OCI-LY7 (cell line): Measurements from ENCODE around the gene KRTAP15-1. TPM values are rescaled to one million over a fixed set of nuclear protein-coding genes. Genes with fewer than 3 reads are reported as not detected.

Experiments used
- BruUV-seq: library from RNA; stranded (reverse); fragments of 400-500 nt; replicated peaks from 2 replicates; lab custom pipeline; 2021; lab: Mats Ljungman, UMichigan
- CTCF ChIA-PET: fragments of 300-600 bp; sonication (Branson Sonifier 250); formaldehyde crosslinking; loops from one replicate; lab custom pipeline; 2022; ENCODE audit warnings: antibody characterized with exemption; ENCODE audit not compliant: unreplicated experiment; lab: Charles Lee
- POLR2A ChIA-PET: fragments of 300-600 bp; sonication (Branson Sonifier 250); formaldehyde crosslinking; loops from one replicate; lab custom pipeline; 2022; ENCODE audit warnings: antibody characterized with exemption; lab: Charles Lee
- DNase-seq: peaks from one replicate; pipeline ENCODE4 v3.0.0-alpha.2; 2015; ENCODE audit warnings: low spot score
- H2AFZ ChIP-seq: fragments of 200-600 bp; sonication (generic), shearing (Covaris generic); 2 replicates; pipeline ENCODE4 v1.6.1; 2014; ENCODE audit warnings: mild to moderate bottlenecking, antibody characterized with exemption, low read length, moderate library complexity
- H3K27ac ChIP-seq: fragments of 200-600 bp; sonication (generic); 2 replicates; pipeline ENCODE4 v1.5.1; 2014; ENCODE audit warnings: mixed run types, low read depth, mild to moderate bottlenecking, moderate library complexity, low read length, inconsistent platforms; ENCODE audit not compliant: poor library complexity, severe bottlenecking
- H3K36me3 ChIP-seq: fragments of 200-600 bp; sonication (generic); 2 replicates; pipeline ENCODE4 v1.6.1; 2014; ENCODE audit warnings: mild to moderate bottlenecking, antibody characterized with exemption, low read length, moderate library complexity, mixed read lengths; ENCODE audit not compliant: insufficient read depth
- H3K4me1 ChIP-seq: fragments of 200-600 bp; sonication (generic); 2 replicates; pipeline ENCODE4 v1.5.1; 2014; ENCODE audit warnings: mild to moderate bottlenecking, low read length; ENCODE audit not compliant: insufficient read depth, poor library complexity, severe bottlenecking
- H3K4me2 ChIP-seq: fragments of 200-600 bp; sonication (generic); 2 replicates; pipeline ENCODE4 v1.6.1; 2014; ENCODE audit warnings: mild to moderate bottlenecking, low read length
- H3K4me3 ChIP-seq: fragments of 200-600 bp; sonication (generic); 2 replicates; pipeline ENCODE4 v1.5.1; 2014; ENCODE audit warnings: mild to moderate bottlenecking, low read depth, low read length; ENCODE audit not compliant: poor library complexity, severe bottlenecking
- H3K79me2 ChIP-seq: fragments of 200-600 bp; sonication (generic); 2 replicates; pipeline ENCODE4 v1.6.1; 2016; ENCODE audit warnings: low read depth, mild to moderate bottlenecking, low read length, moderate library complexity, mixed read lengths; ENCODE audit not compliant: insufficient read depth
- H3K9me2 ChIP-seq: fragments of 200-600 bp; sonication (generic); 2 replicates; pipeline ENCODE4 v1.6.1; 2016; ENCODE audit warnings: mild to moderate bottlenecking, low read length, mixed read lengths; ENCODE audit not compliant: insufficient read depth
- H3K9me3 ChIP-seq: fragments of 200-600 bp; sonication (generic); 2 replicates; pipeline ENCODE4 v1.6.1; 2014; ENCODE audit warnings: mild to moderate bottlenecking, mixed run types, low read length, mixed read lengths
- H4K20me1 ChIP-seq: fragments of 200-600 bp; sonication (generic); 2 replicates; pipeline ENCODE4 v1.6.1; 2014; ENCODE audit warnings: mild to moderate bottlenecking, antibody characterized with exemption, low read length, moderate library complexity, mixed read lengths; ENCODE audit not compliant: insufficient read depth
- EZH2phosphoT487 ChIP-seq: fragments of 200-600 bp; sonication (generic); IDR thresholded peaks from 2 replicates; pipeline ENCODE4 v1.6.1; 2018; ENCODE audit warnings: low read depth, borderline replicate concordance, mild to moderate bottlenecking, mixed run types, antibody characterized with exemption, low read length, moderate library complexity, mixed read lengths
- intact Hi-C: fragments of 100-400 bp; cut with micrococcal nuclease; formaldehyde crosslinking; loops from one replicate; pipeline ENCODE4 v1.10.0; 2022; ENCODE audit not compliant: unreplicated experiment
- total RNA-seq, 2 experiments: library from RNA; depleted of rRNA in 1 of 2; stranded (reverse); fragments of >200 nt in 1 of 2; shearing (Covaris generic) in 1 of 2; gene quantifications; 2 replicates each; pipeline ENCODE4 v1.2.3, GENCODE V29; 2014 to 2022
- TF ChIP-seq, protein P1 (sequence below): fragments of 200-600 bp; sonication (generic); conservative IDR thresholded peaks from 2 replicates; pipeline ENCODE4 v1.5.1; 2014; ENCODE audit warnings: mild to moderate bottlenecking, antibody characterized with exemption, low read length, moderate library complexity, mixed read lengths

KRTAP15-1 gene
- total RNA-seq, 2 experiments from 2014 or later = not detected

DNA sequence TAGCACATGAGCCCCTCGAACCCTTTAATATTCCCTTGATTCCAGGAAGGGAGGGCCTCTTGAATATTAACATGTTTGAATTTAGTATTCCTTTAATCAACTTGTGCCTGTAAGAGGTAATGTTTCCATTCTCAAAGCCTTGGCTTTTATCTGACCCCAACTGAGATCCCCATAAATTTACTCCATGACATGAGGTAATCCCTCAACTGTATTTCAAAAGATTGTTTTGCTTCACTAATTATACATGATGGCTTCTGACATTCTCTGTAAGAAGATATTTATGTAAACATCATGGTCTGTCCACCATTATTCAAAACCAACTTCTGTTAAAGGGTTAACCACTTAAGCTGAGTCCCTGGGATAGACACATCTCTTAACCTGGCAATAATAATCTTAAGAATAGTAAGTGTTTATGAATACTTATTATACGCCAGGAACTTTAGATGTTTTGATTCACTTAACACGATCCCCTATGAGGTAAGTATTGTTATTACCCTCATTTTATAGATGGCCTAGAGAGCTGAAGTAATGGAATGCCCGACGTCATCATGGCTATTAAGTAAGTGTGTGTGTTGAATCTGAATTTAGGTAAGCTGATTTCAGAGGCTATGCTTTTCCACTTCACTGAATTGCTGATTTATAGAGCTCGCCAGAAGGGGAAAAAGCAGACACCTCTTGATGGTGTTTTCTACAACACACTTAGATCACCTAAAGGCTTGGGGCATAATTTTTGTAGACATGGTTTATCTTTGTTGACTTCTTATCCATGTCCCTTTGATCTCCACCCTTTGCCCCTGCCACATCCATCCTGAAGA is 29.0 kb downstream of the KRTAP15-1 start:
- no peak for DNase-seq
- Histone ChIP-seq H3K9me2 (no peaks in the 10 kb centered on the region), H2AFZ (no peak overlapping the region), H3K27ac (no peak overlapping the region), H3K4me1 (no peaks in the 10 kb centered on the region), H3K9me3 (no peaks in the 10 kb centered on the region), H4K20me1 (no peaks in the 10 kb centered on the region), H3K4me3 (no peak overlapping the region), H3K79me2 (no peaks in the 10 kb centered on the region), H3K4me2 (no peak overlapping the region), H3K36me3 (no peaks in the 10 kb centered on the region)
- CTCF ChIA-PET = no interaction called here
- intact Hi-C loops = no loop called here
- POLR2A ChIA-PET = no interaction called here
- no TSS peak for BruUV-seq
- TF ChIP-seq EZH2phosphoT487 = no peak
- TF ChIP-seq, protein P1, sequence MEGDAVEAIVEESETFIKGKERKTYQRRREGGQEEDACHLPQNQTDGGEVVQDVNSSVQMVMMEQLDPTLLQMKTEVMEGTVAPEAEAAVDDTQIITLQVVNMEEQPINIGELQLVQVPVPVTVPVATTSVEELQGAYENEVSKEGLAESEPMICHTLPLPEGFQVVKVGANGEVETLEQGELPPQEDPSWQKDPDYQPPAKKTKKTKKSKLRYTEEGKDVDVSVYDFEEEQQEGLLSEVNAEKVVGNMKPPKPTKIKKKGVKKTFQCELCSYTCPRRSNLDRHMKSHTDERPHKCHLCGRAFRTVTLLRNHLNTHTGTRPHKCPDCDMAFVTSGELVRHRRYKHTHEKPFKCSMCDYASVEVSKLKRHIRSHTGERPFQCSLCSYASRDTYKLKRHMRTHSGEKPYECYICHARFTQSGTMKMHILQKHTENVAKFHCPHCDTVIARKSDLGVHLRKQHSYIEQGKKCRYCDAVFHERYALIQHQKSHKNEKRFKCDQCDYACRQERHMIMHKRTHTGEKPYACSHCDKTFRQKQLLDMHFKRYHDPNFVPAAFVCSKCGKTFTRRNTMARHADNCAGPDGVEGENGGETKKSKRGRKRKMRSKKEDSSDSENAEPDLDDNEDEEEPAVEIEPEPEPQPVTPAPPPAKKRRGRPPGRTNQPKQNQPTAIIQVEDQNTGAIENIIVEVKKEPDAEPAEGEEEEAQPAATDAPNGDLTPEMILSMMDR = no peak

DNA sequence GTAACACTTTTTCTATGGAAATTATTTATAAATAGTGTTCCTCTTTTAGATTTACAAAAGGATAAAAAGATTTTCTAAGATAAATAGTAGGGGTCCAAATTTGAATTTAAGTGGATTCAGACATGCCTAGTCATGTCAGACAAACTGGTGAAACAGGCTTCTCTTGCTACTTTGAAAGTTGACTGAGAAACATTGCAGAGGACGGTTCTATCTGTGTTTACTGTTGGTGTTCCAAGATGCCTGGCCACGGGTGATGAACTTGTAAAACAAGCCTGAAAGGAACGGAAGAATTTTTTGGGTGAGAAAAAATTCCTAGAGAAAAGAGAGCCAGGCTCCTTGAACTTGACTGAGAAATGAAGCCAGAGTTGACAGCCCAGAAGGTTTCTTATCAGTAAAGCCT is 37.9 kb downstream of the KRTAP15-1 start:
- Histone ChIP-seq H2AFZ (no peak overlapping the region), H3K4me3 (no peak overlapping the region), H4K20me1 (no peaks in the 10 kb centered on the region), H3K9me3 (no peaks in the 10 kb centered on the region), H3K79me2 (no peaks in the 10 kb centered on the region), H3K4me2 (no peak overlapping the region), H3K36me3 (no peaks in the 10 kb centered on the region), H3K4me1 (no peaks in the 10 kb centered on the region), H3K9me2 (no peaks in the 10 kb centered on the region), H3K27ac (no peak overlapping the region)
- CTCF ChIA-PET = no interaction called here
- TF ChIP-seq EZH2phosphoT487 = no peak
- TF ChIP-seq, protein P1 = no peak
- no peak for DNase-seq
- no TSS peak for BruUV-seq
- intact Hi-C loops = no loop called here
- POLR2A ChIA-PET = no interaction called here

DNA sequence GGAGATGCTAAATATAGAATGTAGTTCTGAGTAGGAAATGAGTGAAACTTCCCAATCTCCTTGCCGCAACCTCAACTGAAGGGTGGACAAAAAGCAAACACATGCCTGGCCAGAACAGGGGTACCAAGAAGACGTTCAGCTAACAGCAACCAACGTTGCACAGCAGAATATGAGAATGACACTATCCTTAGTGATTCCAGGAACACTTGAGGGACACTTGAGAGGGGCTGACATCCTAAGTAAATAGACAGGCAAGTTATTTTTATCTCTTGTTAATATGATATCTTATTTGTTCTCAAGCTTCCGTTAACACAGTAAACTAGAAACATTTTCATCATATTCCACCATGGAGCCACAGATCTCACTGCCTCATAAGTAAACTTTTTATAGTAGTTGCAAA is 39.2 kb downstream of the KRTAP15-1 start:
- no peak overlapping the region for H2AFZ ChIP-seq
- intact Hi-C loops = no loop called here
- no peaks in the 10 kb centered on the region for H3K36me3 ChIP-seq
- no peaks in the 10 kb centered on the region for H3K4me1 ChIP-seq
- no peaks in the 10 kb centered on the region for H3K9me2 ChIP-seq
- TF ChIP-seq EZH2phosphoT487 = no peak
- no peaks in the 10 kb centered on the region for H4K20me1 ChIP-seq
- no peaks in the 10 kb centered on the region for H3K79me2 ChIP-seq
- no peak overlapping the region for H3K27ac ChIP-seq
- no peak for DNase-seq
- no TSS peak for BruUV-seq
- CTCF ChIA-PET = no interaction called here
- H3K4me3 ChIP-seq = no peak overlapping the region
- POLR2A ChIA-PET = interaction anchor here (0.5 kb wide), 1 partner anchor 890 kb away, joined by 3 read pairs; no protein-coding TSS in a partner anchor
- H3K4me2 ChIP-seq = no peak overlapping the region
- no peaks in the 10 kb centered on the region for H3K9me3 ChIP-seq
